Cortex of kidney (tissue), 1 donor: ENCODE measurements around the gene FOSL2.

Experiments
- DNase-seq: peaks from one replicate; lab custom pipeline; 2025; lab: John Stamatoyannopoulos, UW

FOSL2 gene

GRCh38 chr2:28413152-28413898, 20.7 kb downstream of the FOSL2 start:
- DNase-seq: no peak

GRCh38 chr2:28413899-28414295, 21.2 kb downstream of the FOSL2 start:
- DNase-seq: no peak

GRCh38 chr2:28414583-28414982, 21.9 kb downstream of the FOSL2 start:
- DNase-seq: no peak

- DNase-seq: no peak
Observed at GRCh38 chr2:28415010-28415409, 22.4 kb downstream of the FOSL2 start.

DNA sequence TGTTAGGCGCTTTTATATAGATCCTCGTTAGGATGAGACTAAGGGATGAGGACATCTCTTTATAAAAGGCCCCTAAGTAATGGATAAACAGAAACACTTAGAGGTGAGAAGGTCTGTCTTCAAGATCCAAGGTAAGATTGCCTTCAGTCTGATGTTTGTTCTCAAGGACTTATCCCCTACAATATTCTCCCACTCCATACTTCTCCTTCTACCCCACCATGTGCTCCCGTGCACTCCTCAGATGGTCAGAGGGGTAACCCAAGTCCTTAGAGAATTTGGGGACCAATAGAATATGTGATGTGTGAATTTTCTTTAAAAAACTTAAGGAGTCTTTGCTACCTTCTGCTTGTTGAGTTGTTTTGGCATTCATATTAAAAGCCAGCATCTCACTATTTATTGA, 23.1 kb downstream of the FOSL2 start:
- DNase-seq: no peak

GRCh38 chr2:28419003-28419402, 26.3 kb downstream of the FOSL2 start:
- no peak for DNase-seq

DNA sequence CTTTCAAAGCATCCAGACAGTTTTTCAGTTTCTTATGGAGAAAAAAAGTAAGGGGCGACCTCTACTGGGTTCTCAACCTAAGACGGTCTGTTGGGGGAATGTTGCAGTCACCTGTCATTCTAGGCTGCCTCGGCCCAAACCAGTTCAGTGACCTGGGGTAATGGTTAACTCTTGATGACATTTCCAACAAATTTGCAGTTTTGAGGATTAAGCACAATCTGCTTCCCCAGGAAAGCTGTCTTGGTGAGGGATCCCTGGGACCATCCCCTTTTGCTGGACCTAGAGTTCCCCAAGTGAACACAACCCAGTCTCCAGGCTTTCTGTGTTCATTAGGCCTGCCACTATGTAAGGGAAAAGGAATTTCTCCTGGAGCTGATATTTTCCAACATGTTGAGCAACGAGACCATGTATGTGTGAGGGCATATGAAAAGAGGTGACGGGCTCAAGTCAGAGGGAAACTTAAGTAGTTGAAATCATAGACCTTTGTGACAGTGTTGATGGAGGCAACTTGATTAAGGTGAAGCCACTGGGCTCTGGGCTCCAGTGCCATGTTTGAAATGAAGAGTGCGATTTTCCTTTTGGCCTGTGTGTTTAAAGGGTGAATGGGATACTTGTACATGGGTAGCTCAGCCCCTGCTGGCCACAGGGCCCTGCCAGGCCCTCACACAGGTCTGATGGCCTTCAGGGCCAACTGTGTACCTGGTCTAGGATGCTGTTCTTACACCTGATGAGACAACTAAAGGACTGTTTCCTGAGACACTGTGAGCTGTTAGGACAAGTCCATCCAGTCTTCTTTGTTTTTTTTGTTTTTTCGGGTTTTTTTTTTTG, 27.0 kb downstream of the FOSL2 start:
- no peak for DNase-seq

- no peak for DNase-seq
Observed at GRCh38 chr2:28420722-28421121, 28.1 kb downstream of the FOSL2 start.

DNA sequence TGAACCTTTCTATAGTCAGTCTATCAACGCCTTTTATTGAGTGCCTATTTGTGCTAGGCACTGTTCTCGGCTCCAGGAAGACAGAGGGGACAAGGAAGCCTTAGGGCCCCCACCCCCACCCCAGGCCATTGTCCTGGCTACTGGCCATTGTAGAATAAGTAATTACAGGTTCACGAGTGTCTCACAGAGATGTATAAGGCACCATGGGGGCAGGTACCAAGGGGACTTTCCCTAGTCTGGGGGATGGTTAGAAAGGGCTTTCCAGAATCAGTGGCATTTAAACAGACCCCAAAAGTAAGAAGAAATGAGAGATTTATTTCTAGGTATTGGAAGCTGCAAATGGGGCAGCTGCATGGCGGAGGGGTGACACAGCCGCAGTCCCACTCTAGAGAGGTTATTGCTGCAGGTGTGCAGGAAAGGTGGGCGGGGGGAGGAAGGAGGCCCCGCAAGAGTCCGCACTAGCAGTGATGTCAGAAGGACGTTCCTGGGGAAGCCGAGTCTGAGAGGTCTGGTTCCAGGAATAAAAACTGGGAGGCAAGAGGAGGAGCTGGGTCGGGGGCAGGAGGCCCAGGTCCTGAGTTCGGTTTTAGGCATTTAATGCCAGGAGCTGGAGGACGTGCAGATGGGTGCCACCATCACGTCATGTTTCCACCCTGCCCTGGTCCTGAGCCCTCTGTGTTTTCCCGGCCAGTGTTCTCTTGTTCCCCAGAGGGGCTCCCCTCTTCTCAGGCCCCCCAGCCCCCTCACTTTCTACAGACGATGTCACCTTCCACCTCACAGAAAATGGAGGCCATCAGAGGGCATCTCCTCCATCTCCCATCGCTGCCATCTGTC, 30.5 kb downstream of the FOSL2 start:
- no peak for DNase-seq

DNA sequence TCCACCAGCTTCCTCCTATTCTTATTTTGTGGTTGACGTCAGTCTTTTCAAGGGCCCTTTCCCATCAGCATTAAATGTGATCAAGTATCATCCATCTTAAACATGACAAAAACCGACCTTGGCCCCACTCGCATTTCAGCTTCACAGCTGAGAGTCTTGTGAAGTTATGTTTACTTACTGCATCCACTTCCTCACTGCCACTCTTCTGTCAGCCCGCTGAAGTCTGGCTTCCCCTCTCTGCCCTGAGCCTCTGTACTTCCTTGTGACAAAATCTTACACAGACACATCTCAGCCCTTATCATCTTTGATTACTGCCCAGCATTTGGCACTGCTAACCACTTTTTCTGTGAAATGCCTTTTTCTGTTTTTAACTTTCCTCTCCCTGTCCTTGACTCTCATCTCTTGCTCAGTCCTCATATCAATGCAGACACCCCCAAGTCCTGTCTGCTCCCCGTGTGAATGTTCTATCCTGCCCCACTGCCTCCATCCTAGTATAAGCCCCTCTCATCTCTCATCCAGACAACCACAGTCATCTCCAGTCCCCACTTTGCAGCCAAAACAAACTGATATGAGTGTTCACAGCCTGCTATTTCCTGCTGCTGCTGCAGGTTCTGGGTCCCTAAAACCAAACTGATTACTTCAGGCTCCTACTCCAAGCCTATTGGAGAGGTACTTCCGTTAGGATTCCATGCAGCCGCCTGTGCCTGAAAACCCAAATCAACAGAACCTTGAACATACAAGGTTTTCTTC, 31.4 kb downstream of the FOSL2 start:
- no peak for DNase-seq

DNA sequence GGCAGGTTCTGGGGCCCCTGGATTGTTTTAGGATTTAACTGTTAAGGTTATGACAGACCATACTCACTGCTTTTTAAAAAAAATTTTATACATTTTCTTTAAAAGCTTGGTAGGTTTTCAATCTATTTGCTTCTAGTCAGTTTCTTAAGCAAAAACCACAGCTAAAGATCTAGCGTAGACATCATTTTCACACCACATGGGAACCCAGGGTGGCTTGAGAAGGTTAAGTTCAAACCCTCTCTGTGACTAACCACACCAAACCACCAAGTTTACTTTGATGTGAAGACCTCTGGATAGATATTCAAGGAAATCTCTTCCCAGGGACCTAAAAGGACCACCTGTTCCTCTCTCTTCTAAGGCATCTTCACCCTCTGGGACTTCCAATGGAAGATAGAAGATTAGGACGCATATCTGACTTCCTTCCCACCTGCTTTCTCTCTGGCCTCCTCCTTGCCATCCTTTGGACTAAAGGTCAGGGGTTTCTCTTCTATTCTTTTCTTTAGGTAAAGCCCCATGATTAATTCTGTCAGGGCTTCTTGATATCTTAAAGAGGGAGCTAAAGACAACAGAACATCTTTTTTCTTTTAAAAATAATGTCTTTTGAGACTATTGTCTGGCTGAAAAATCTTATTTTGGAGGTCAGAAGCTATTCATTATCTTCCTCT, 32.3 kb downstream of the FOSL2 start:
- DNase-seq: no peak

DNA sequence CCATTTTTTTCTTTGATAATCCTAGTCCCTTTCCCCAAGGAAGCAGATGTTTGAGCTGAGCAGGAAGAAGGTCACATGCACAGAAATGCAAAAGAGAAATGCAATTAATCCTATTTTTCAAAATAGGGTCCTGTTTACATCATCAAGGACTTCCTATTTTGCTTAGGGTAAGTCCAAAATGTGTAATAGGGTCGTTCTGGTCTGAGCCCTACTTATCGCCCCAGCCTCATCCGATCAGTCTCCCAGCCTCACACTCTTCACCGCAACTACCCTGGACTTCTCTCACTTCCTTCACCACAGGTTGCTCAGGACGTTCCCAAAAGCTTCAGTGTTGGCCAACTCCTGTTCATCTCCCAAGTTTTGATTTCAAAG, 32.8 kb downstream of the FOSL2 start:
- no peak for DNase-seq

GRCh38 chr2:28427741-28428415, 35.2 kb downstream of the FOSL2 start:
- no peak for DNase-seq

- no peak for DNase-seq
Observed at GRCh38 chr2:28428486-28428885, 35.8 kb downstream of the FOSL2 start.

- DNase-seq: no peak
Observed at GRCh38 chr2:28429636-28430376, 37.1 kb downstream of the FOSL2 start.

- no peak for DNase-seq
Observed at GRCh38 chr2:28430377-28430765, 37.7 kb downstream of the FOSL2 start.

- DNase-seq: no peak
Observed at GRCh38 chr2:28430788-28431418, 38.2 kb downstream of the FOSL2 start.

DNA sequence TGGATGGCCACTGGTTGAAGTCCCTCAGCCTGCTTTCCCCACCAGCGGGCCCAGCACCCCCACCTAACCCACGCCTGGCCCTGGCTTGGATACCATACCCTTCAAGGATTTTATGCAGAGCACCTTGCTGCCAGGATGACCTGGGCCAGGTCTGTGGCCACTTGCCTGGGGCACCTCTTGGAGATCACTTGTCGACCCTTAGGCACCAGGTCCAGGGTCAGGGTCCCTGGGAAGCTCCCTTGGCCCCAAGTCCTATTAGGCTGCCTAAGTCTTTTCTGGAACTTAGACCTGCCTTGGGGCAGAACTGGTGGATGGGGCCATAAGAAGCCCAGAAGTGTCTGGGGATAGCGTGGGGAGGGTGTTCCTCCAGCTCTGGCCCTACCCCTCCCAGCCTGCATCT, 39.1 kb downstream of the FOSL2 start:
- DNase-seq: no peak

GRCh38 chr2:28432362-28432761, 39.7 kb downstream of the FOSL2 start:
- DNase-seq: no peak

GRCh38 chr2:28433215-28433614, 40.6 kb downstream of the FOSL2 start:
- DNase-seq: no peak
